GM19455 (cell line): ENCODE measurements around the gene EMC6.
A peak's percentile ranks its signal among the peaks of the same experiment; 100 is the strongest.
"Not testable (repeated sequence)": the region's sequence is repeated elsewhere in the genome, so short reads cannot be mapped to it uniquely, and the experiment has no call there.

Experiments used
- ATAC-seq: cut with Tn5 transposase; IDR thresholded peaks from one replicate; pipeline ENCODE4 v1.9.1; 2021; ENCODE audit not compliant: unreplicated experiment

Gene EMC6

GRCh38 chr17:3679531-3680126, 11.0 kb downstream of the EMC6 start:
- ATAC-seq: no peak

DNA sequence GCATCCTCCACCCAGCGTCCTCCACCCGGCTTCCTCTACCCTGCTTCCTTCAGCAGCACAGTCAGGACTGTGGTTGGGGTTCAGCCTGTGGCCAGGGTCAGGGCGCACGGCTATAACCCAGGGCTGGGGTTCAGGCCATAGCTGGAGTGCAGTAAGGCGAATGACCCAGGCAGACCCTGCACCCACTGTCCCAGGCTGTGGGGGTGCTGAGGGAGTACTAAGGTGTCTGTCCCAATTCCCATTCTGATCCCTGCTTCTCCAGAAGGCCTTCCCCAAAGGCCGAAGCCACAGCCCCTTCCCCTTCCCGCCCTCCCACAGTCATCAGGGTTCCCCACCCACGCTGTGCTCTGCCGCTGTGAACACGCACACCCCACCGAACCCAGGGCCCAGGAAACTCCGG, 12.4 kb downstream of the EMC6 start:
- ATAC-seq: no peak

DNA sequence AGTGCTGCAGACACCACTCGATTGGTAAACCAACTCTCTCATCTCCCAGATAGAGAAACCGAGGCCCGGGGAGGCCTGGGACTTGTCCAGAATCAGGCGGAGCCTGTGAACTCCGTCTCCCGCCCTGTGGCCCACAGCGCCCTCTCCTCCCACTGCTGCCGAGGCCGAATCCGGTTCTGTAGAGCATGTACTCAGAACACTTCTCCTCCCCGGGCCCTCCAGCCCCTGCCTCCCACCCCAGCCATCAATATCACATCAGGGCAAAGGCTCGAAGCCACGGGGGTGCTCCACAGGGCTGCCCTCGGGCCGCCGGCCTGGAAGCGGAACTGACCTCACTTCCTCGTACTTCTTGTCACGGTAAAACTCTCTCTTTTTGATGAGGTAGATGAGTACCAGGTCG, 13.0 kb downstream of the EMC6 start:
- no peak for ATAC-seq

GRCh38 chr17:3682033-3682432, 13.4 kb downstream of the EMC6 start:
- no peak for ATAC-seq

DNA sequence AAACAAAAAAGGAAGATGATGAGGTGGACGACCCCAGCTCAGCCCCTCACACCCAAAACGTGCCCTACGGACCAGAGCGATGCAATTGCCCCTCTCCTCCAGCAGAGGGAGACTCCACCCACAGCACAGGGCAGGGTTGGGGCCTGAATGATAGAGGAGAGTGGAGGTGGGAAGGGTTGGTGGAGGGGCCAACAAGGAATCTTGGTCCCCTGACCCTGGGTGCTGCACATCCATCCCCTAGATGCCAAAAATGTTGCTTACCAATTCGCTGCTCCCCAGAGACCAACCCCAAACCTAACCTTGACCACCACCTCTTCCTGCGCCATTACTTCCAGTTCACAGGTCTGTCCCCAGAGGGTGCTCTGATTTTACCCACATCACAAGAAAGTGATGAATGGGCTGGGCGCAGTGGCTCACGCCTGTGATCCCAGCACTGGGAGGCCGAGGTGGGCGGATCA, 14.5 kb downstream of the EMC6 start:
- peak; percentile 64 for ATAC-seq

DNA sequence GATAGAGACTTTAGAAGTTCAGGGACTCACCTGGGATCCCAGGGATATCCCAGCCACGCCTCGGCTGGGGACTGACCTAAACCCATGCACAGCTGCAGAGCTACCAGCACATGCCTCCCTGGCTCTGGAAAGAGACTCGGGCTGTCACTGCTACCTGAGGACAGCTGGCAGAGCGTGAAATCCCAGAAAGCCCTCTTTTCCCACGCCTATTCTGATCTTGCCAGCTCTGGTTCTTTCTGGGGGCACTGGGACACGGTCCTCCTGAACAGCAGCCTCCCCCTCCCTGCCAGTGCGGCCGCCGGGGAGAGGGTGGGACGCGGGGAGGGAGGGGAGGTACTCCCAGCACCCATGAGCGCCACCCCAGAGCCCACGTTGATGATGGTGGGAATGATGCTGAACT, 16.6 kb downstream of the EMC6 start:
- no peak for ATAC-seq

- ATAC-seq: no peak
These were observed 19.5 kb downstream of the EMC6 start for GRCh38 chr17:3688027-3688553.

DNA sequence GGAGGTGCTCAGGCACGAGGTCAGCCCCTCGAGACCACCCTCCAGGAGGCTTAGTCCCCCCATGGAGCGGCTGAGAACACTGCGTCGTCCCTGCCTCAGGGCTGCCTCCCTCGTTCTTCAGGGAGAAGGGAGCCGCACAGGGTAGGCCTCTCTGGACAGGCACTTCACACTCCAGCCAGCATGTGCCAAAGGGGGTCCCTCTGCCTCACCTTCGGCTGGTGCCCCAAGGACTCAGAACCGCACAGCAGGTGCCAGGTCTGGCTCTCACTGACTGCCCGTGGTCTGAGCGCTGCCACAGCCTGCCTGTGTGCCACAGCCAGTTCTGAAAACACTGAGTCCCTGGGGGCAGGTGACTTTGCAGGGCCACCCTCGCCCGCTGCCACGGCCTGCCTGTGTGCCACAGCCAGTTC, 20.2 kb downstream of the EMC6 start:
- ATAC-seq: no peak

DNA sequence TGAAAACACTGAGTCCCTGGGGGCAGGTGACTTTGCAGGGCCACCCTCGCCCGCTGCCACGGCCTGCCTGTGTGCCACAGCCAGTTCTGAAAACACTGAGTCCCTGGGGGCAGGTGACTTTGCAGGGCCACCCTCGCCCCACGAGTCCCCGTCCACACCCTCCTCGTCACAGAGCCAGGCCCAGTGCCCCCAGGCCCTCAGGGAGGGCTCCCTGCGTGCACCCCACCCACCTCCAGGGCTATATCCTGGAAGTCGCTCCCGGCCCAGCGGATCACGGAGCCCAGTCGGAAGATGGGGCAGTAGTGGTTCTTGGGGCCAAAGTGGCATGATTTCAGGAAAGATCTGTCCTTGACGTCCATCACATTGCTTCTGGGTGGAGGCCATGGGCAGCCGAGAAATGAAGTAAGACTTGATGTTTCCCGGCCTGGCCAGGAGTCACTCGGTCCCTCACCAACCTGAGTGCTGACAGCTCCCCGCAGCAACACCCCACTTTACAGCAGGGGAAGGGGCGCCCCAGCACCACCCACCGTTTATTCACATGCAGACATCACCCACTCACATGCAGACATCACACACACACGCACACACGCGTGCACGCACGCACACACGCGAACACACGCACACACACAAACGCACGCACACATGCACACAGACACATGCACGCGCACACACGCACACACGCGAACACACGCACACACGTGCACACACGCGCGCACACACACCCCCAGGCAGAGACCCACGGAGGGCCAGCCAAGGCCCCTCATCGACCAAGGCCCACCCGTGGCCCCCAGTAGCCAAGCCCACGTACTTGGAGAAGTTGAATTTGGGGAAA, 20.9 kb downstream of the EMC6 start:
- ATAC-seq: no peak

DNA sequence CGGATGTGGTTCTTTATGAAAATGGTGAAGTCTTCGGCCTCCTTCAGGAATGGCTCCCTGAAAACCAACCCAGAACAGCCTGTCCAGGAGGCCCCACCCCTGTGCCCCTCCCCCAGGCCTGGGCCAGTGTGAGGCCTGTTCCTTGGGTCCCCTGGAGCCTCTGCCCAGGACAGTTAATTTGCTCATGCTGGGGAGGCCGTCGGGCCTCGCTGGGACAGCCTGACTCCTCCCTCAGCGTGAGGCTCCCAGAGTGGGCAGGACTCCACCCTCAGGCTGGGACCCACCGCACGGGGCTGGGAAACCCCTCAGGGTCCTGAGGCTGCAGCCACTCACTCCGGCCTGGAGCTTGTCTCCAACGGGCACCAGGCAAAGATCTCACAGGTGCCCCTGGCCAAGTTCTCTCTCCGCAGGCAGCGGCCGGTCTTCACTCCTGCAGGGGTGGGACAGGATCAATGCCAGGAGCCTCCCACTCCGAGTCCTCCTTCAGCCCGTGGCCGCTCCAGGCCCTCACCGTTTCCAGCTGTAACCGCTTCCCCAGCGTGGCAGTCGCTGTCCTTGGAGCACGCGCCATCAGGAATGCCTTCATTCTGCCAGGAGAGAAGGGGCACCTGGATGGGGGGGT, 21.6 kb downstream of the EMC6 start:
- ATAC-seq: no peak

DNA sequence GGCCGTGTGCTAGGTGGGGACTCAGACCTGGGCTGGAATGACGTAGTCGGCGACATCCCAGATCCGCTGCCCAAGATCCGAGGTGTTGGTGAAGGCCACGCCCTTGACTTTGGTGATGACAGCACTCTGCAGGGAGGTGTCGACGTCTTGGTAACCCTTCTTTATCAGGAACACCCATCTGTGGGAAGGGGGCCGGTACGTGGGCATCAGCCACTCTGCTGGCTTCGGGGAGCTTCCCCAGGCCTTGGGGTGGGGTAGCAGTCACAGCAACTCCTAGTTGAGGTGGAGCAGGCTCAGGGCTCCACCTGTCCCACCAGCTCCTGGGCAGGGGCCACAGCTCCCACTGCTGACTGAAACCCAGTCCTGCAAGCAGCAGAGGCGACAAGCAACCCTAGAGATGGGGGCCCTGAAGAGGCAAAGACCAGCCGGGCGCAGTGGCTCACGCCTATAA, 23.0 kb downstream of the EMC6 start:
- no peak for ATAC-seq

DNA sequence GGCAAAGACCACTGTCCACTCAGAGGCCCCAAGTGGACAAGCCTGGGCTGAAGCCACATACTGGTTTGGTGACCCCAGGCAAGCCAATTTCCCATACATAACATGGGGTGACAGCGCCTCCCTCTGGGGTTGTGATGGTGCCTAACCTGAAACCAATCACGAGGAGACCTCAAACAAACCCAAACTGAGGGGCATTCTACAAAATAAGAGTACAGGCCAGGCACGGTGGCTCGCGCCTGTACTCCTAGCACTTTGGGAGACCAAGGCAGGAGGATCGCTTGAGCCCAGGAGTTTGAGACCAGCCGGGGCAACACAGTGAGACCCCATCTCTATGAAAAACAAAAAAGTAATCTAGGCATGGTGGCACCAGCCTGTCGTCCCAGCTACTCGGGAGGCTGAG, 23.7 kb downstream of the EMC6 start:
- no peak for ATAC-seq

GRCh38 chr17:3693141-3693540, 24.5 kb downstream of the EMC6 start:
- no peak for ATAC-seq

DNA sequence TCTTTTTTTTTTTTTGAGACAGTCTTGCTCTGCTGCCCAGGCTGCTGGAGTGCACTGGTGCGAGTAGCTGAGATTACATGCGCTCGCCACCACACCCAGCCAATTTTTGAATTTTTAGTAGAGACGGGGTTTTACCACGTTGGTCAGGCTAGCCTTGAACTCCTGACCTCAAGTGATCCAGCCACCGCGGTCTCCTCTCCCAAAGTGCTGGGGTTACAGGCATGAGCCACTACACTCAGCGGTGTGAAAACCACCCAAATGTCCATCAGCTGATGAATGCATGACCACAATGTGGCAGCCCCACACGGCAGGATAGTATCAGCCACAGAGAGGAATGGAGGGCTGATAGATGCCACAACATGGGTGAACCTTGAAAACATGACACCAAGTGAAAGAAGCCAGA, 25.2 kb downstream of the EMC6 start:
- no peak for ATAC-seq

DNA sequence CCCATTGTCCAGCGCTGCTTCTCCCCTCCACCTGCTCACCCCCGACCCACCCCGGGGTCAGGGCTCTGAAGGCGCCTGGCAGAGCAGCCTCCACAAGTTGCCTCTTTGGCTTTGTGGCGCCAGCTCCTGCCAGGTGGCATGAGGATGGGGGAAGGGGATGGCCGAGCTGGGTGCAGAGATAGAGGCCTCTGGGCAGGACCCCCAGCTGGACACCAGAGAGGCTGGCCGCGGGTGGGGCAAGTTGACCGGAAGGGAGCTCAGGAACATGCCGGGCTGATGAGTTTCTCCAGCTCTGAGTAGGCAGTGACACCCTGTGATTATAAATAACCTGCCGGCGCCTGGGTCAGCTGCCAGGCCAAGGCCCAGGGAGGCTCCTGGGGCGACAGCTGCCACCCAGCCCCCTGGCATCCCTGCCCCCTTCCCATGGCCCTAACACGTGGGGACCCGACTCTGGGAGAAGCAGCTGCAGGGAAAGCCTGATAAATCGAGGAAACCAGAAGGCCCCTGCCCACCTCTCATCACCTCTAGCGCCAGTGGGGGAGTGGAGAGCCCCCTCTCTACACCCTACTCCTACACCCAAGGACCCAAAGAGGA, 26.6 kb downstream of the EMC6 start:
- no peak for ATAC-seq

GRCh38 chr17:3695723-3696411, 27.3 kb downstream of the EMC6 start, which contains the start of gene P2RX5:
P2RX5 (minus strand) TSS chr17:3696155; CDS start chr17:3696005, 150 bp downstream.
- no peak for ATAC-seq

DNA sequence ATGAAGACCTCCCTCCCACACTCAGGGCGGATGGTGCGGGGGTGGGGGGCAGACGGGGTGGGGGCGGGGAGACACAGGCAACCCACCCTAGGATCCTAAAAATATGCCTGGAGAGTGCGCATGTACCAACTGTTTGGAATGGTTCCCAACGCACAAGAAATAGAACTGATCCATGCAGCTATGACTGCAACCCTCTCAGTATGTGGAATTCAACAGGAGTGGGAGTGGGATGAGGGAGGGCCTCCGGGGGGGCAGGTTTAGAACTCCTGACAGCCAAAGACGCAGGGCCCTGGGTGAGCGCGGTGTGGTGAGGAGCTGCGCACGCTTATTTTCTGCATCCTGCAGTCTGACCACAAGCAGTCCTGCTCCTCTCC, 28.5 kb downstream of the EMC6 start:
- no peak for ATAC-seq

DNA sequence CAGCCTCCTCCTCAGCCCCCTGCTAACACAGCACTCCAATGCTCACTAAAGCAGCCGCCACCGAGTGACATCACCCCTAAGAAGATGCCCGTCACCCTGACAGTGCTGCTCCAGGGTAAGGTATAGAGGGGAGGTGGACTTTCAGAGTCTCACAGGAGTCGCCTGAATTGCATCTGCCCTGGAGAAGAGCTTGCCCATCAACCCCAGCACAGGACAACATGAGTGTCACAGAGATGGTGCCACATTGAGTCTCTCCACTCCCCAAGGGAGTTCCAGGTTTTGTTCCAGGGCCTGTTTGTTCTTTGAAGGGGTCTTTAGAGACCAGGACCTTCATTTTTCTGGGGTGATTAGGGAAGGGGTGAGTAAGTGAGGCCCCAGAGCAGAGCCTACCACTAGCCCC, 29.5 kb downstream of the EMC6 start:
- ATAC-seq: no peak

- no peak for ATAC-seq
These were observed 31.3 kb downstream of the EMC6 start for GRCh38 chr17:3699951-3700350.

- ATAC-seq: not testable (repeated sequence)
These were observed 33.5 kb downstream of the EMC6 start for GRCh38 chr17:3702041-3702539.
